Cardiac fibroblast (primary cell): Measurements from ENCODE around the gene UBQLN3.

Experiments
- DNase-seq, 2 donors: peaks; one replicate each; pipeline versions ENCODE4 v3.0.0 to v3.0.0-alpha.2; 2010; ENCODE audit warnings: low read depth in 2 of 2
- H3K4me3 ChIP-seq, 2 donors: replicated peaks in 1 of 2; 1 replicate in 1 of 2; 2 replicates in 1 of 2; pipeline ENCODE4 v1.5.1; 2011; ENCODE audit warnings: low read depth in 2 of 2, low read length in 2 of 2, mild to moderate bottlenecking in 2 of 2, moderate library complexity in 1 of 2
- CTCF ChIP-seq: IDR thresholded peaks from one replicate; pipeline ENCODE4 v1.5.1; 2011; ENCODE audit warnings: low read depth, mild to moderate bottlenecking, low read length, inconsistent platforms

UBQLN3 gene

DNA sequence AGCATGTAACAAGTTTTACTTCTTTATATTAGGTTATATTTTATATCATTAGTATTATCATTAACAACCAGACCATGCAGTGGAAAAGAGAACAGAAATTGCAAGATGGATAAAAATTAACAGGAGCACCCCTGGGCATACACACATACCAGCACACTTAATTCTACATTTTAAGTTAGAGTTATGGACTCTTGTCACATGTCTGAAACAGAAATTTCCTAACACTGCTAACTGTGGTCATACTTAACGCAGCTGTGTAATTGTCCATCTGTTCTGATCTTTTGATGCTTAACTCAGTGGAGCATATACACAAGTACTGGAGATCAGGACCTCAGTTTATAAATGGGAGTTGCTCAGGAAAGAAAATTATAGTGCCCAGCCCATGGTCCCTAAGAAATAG lies 38.2 kb upstream of the UBQLN3 start:
- no peak for TF ChIP-seq CTCF
- DNase-seq = no peak
- no peak overlapping the region for H3K4me3 ChIP-seq

DNA sequence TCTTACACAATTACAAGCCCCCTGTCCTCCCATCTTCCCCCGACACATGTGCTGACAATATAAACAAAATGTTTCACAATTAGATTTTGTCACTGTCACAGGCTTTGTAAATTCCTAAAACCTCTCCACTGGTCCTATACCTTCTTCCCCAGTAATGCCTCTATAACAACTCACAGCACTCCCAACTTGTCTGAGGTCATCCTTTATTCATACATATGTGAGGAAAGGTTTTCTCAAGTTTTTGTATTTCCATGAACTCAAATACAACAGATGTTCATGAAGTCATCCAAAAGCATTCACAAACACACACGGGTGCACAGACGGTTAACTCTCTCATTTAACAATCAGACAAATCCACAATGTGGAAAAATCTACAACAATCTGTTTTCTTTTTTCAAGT lies 36.7 kb upstream of the UBQLN3 start:
- DNase-seq = no peak
- no peak for TF ChIP-seq CTCF
- H3K4me3 ChIP-seq = no peak overlapping the region

DNA sequence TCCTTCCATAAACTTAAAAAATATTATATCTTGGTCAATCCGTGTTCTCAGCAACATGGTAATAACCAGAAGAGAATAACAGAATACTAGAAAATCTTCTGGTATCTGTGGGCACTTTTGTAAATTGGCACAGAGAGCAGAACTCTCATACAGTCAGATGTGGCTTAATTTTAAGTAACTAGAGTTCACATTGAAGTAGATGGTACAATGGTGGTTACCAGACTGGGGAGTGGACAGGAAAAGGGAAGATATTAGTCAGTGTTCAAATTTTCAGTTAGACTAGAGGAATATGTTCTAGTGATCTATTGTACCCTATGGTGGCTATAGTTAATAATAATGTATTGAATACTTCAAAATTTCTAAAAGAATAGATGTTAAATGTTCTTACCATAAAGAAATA lies 31.7 kb upstream of the UBQLN3 start:
- H3K4me3 ChIP-seq = no peak overlapping the region
- DNase-seq = no peak
- TF ChIP-seq CTCF = no peak

GRCh38 chr11:5536482-5536881 lies 26.7 kb upstream of the UBQLN3 start:
- DNase-seq = peak in 1 of 2 donors; percentile 53
- TF ChIP-seq CTCF = no peak
- no peak overlapping the region for H3K4me3 ChIP-seq

DNA sequence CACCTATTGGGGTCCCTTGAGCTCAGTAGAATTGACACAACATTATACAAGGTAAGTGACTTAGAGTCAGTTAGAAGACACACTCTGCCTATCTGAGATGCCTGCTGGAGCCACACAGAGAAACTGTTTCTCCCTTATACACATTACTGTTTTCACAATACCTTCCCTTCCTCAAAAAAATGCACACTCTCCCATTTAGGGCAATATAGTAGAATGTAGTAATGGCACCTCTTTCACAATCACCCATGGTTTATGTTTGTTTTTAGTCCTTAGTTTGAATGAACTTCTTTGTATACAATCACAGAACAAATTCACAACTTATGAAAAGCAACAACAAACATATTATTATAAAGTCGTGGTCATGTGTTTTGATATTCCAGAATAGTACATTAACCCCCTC lies 24.3 kb upstream of the UBQLN3 start:
- H3K4me3 ChIP-seq = no peak overlapping the region
- no peak for TF ChIP-seq CTCF
- no peak for DNase-seq

- H3K4me3 ChIP-seq = no peak overlapping the region
- DNase-seq = no peak
- no peak for TF ChIP-seq CTCF
Measured at GRCh38 chr11:5531053-5531831, 21.5 kb upstream of the UBQLN3 start.

DNA sequence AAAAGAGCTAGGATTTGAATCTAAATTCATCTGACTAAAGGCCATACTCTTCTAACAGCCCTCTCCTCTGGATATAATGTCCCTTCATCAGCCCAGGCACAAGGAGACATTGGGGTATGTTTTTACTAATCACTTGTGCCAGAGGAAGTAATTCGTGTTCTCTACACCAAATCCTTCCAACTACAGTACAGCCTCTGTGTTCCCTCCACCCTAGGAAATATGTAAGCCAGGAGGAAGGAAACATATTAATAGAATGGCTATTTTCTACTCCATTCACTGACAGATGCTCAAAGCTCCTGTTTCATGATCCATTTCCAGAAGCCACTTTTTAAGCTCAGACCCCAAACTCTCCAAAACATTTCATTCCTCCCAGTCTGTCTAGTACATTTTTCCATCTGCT lies 18.7 kb upstream of the UBQLN3 start:
- TF ChIP-seq CTCF = no peak
- H3K4me3 ChIP-seq = no peak overlapping the region
- DNase-seq = no peak
